Esophagus muscularis mucosa (tissue), 4 donors: ENCODE measurements around the gene HTR1E. TPM values are rescaled to one million over a fixed set of nuclear protein-coding genes. Genes with fewer than 3 reads are reported as not detected.

Source experiments
- DNase-seq: peaks from one replicate; pipeline ENCODE4 v3.0.0-alpha.2; 2017; ENCODE audit errors: extremely low spot score
- H3K27ac ChIP-seq, 4 donors: fragments of 200-600 bp; sonication (generic); replicated peaks in 1 of 4; 1 replicate in 3 of 4; 2 replicates in 1 of 4; pipeline ENCODE4 v1.5.1; 2016 to 2019; ENCODE audit warnings: mild to moderate bottlenecking in 1 of 4
- H3K27me3 ChIP-seq, 4 donors: fragments of 200-600 bp; sonication (generic); one replicate each; pipeline versions ENCODE4 v1.5.1 to v1.6.0; 2016 to 2019
- H3K36me3 ChIP-seq, 4 donors: fragments of 200-600 bp; sonication (generic); one replicate each; pipeline ENCODE4 v1.5.1; 2016 to 2019
- H3K4me1 ChIP-seq, 4 donors: fragments of 200-600 bp; sonication (generic); one replicate each; pipeline ENCODE4 v1.5.1; 2016 to 2019
- H3K4me3 ChIP-seq, 4 donors: fragments of 200-600 bp; sonication (generic); 1 replicate in 2 of 4; 2 replicates in 2 of 4; pipeline ENCODE4 v1.5.1; 2016 to 2019; ENCODE audit warnings: mild to moderate bottlenecking in 4 of 4, moderate library complexity in 1 of 4
- H3K9me3 ChIP-seq, 4 donors: fragments of 200-600 bp; sonication (generic); 1 replicate in 3 of 4; 2 replicates in 1 of 4; pipeline ENCODE4 v1.5.1; 2016 to 2019
- CTCF ChIP-seq, 3 experiments: fragments of 200-600 bp in 2 of 3; fragments of 450-650 bp in 1 of 3; sonication (generic) in 2 of 3; IDR thresholded peaks; one replicate each; pipeline ENCODE4 v1.5.1; 2017 to 2019; ENCODE audit warnings: antibody characterized with exemption in 3 of 3, mild to moderate bottlenecking in 2 of 3, moderate library complexity in 1 of 3
- EP300 ChIP-seq: sonication (generic); formaldehyde crosslinking; IDR thresholded peaks from one replicate; pipeline ENCODE4 v1.6.1; 2017; ENCODE audit warnings: antibody characterized with exemption
- POLR2A ChIP-seq: fragments of 450-650 bp; IDR thresholded peaks from one replicate; pipeline ENCODE4 v1.6.1; 2017; ENCODE audit warnings: antibody characterized with exemption, moderate library complexity, mild to moderate bottlenecking, low read depth
- POLR2AphosphoS5 ChIP-seq, 2 donors: sonication (generic); formaldehyde crosslinking; IDR thresholded peaks; one replicate each; pipeline ENCODE4 v1.6.1; 2017; ENCODE audit warnings: antibody characterized with exemption in 2 of 2
- WGBS: methylation state at CpG from one replicate; pipeline ENCODE4 v1.1.5; 2018; 5-methylcytosine and 5-hydroxymethylcytosine counted together
- intact Hi-C: fragments of 100-400 bp; cut with DNase I; formaldehyde crosslinking; loops from one replicate; pipeline ENCODE4 v1.15.1; 2023
- total RNA-seq, 4 donors: library from RNA; depleted of rRNA; stranded (reverse); fragments of >200 nt; gene quantifications; one replicate each; pipeline versions ENCODE4 v1.1.0 to v1.2.1, GENCODE V29; 2016

Gene HTR1E
- total RNA-seq, 4 donors from 2014 or later, result 0.17 to 0.40 (median 0.19) TPM; not detected in 1

GRCh38 chr6:87049779-87050178, 112.5 kb downstream of the HTR1E start:
- TF ChIP-seq CTCF (IDR thresholded peaks at IDR 0.05) (no peak), EP300 (no peak), POLR2A (no peak), POLR2AphosphoS5 (IDR thresholded peaks at IDR 0.05) (no peak)
- DNase-seq, result no peak
- H3K27me3 ChIP-seq, result no peaks in the 10 kb centered on the region
- intact Hi-C loops, result no loop called here
- H3K4me1 ChIP-seq, result no peaks in the 10 kb centered on the region
- WGBS, result 93% methylated on average over 1 of the region's 1 CpG
- H3K4me3 ChIP-seq, result no peak overlapping the region
- H3K27ac ChIP-seq, result no peak overlapping the region
- no peaks in the 10 kb centered on the region for H3K9me3 ChIP-seq
- H3K36me3 ChIP-seq, result no peaks in the 10 kb centered on the region

- H3K9me3 ChIP-seq, result peaks cover 0 to 6% (median 0%) of the 10 kb centered on the region in 4 donors
- no peaks in the 10 kb centered on the region for H3K36me3 ChIP-seq
- H3K27ac ChIP-seq, result no peak overlapping the region
- no peak for DNase-seq
- H3K4me3 ChIP-seq, result no peak overlapping the region
- peaks cover 0 to 3% (median 0%) of the 10 kb centered on the region in 4 donors for H3K27me3 ChIP-seq
- 89% methylated on average over 1 of the region's 1 CpG for WGBS
- H3K4me1 ChIP-seq, result no peaks in the 10 kb centered on the region
- intact Hi-C loops, result no loop called here
- no peak for TF ChIP-seq POLR2A
- TF ChIP-seq EP300, result no peak
- TF ChIP-seq CTCF (IDR thresholded peaks at IDR 0.05), result no peak
- TF ChIP-seq POLR2AphosphoS5 (IDR thresholded peaks at IDR 0.05), result no peak
These were observed 116.0 kb downstream of the HTR1E start for GRCh38 chr6:87053312-87053711.

DNA sequence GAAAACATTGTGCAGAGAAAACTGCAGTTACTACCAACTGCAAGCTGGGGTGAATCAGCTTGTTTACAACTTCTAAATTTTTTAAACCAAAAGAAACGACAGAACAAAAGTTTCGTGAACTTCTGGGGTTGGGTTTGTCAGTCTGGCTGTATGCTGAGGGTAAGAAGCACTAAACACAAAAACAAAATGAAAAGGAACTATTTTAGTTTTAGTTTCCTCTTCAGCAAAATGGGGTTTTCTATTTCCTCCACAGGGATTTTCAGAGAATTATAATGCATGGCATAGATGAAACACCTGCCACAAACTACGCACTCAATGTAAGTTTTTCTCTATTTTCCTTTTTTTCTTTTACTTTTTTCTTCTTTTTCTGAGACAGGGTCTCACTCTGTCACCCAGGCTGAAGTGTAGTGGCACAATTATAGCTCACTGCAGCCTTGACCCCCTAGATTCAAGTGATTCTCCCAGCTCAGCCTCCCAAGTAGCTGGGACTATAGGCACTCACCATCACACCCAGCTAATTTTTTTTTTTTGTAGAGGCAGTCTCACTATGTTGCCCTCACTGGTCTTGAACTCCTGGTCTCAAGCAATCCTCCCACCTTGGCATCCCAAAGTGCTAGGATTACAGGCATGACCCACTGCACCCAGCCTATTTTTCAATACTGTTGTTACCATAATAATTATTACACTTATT, 117.0 kb downstream of the HTR1E start:
- Histone ChIP-seq H3K4me1 (no peaks in the 10 kb centered on the region), H3K9me3 (peaks cover 0 to 6% (median 0%) of the 10 kb centered on the region in 4 donors), H3K27ac (no peak overlapping the region), H3K27me3 (peaks cover 0 to 3% (median 0%) of the 10 kb centered on the region in 4 donors), H3K4me3 (no peak overlapping the region), H3K36me3 (no peaks in the 10 kb centered on the region)
- intact Hi-C loops, result no loop called here
- 57% methylated on average over 3 of the region's 3 CpGs for WGBS
- TF ChIP-seq POLR2A (no peak), EP300 (no peak), CTCF (IDR thresholded peaks at IDR 0.05) (no peak), POLR2AphosphoS5 (IDR thresholded peaks at IDR 0.05) (no peak)
- DNase-seq, result no peak

DNA sequence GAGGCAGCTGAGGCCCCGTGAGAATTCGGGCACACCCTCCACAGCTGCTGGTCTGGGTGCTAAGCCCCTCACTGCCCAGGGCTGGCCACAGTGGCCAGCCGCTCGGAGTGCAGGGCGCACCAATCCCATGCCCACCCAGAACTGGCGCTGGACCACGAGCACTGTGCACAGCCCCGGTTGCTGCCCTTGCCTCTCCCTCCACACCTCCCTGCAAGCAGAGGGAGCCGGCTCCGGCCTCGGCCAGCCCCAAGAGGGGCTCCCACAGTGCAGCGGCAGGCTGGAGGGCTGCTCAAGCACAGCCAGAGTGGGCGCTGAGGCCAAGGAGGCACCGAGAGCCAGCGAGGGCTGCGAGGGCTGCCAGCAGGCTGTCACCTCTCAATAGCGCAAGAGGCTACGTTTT, 122.6 kb downstream of the HTR1E start:
- DNase-seq, result no peak
- Histone ChIP-seq H3K4me1 (no peaks in the 10 kb centered on the region), H3K9me3 (peaks cover 0 to 6% (median 0%) of the 10 kb centered on the region in 4 donors), H3K4me3 (no peak overlapping the region), H3K27ac (no peak overlapping the region), H3K27me3 (peaks cover 0 to 3% (median 0%) of the 10 kb centered on the region in 4 donors), H3K36me3 (no peaks in the 10 kb centered on the region)
- no peak for TF ChIP-seq EP300
- no peak for TF ChIP-seq POLR2AphosphoS5 (IDR thresholded peaks at IDR 0.05)
- no peak for TF ChIP-seq CTCF (IDR thresholded peaks at IDR 0.05)
- no peak for TF ChIP-seq POLR2A
- WGBS, result 93% methylated on average over 14 of the region's 18 CpGs
- intact Hi-C loops, result no loop called here
